22Rv1 (cell line): ENCODE data around the gene MTNR1B.

ENCODE experiments used
- H3K27ac ChIP-seq: fragments of 450-650 bp; 2 replicates; pipeline ENCODE4 v1.5.1; 2017
- ZFX ChIP-seq: fragments of 450-650 bp; IDR thresholded peaks from 2 replicates; pipeline ENCODE4 v1.6.1; 2017; ENCODE audit warnings: antibody characterized with exemption, borderline replicate concordance
- TF ChIP-seq, protein P1 (sequence below): fragments of 450-650 bp; IDR thresholded peaks from 2 replicates; pipeline ENCODE4 v1.5.1; 2017; ENCODE audit warnings: mild to moderate bottlenecking

MTNR1B gene

DNA sequence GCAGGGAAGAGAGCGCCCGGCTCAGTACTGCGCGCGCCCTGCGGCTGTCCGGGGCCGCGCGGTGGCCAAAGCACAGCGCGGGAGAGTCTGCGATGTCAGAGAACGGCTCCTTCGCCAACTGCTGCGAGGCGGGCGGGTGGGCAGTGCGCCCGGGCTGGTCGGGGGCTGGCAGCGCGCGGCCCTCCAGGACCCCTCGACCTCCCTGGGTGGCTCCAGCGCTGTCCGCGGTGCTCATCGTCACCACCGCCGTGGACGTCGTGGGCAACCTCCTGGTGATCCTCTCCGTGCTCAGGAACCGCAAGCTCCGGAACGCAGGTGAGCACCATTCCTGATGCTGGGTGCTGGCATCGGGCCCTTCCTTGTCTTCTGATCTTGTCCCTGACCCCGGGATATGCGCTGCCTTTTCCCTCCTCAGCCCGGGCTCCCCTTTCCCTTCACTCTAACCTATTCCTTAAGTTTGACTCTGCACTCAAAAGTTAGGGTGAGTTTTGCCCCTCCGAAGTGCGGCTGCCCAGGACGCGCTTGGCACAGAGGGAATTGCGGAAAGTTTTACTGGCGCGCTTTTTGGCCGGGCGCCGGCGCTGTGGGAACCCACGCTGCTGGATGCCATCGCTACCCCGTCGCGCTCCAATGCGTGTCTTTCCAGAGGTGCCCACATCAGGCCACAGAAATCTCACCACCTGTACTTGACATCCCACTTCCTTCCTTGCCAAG, at the start of gene MTNR1B:
Gene MTNR1B (plus strand): TSS at position 18 of the 714 bp plus-strand sequence. CDS start 75 bp downstream, at position 93.
- no peak within 1 kb of the TSS for H3K27ac ChIP-seq
- TF ChIP-seq, protein P1, sequence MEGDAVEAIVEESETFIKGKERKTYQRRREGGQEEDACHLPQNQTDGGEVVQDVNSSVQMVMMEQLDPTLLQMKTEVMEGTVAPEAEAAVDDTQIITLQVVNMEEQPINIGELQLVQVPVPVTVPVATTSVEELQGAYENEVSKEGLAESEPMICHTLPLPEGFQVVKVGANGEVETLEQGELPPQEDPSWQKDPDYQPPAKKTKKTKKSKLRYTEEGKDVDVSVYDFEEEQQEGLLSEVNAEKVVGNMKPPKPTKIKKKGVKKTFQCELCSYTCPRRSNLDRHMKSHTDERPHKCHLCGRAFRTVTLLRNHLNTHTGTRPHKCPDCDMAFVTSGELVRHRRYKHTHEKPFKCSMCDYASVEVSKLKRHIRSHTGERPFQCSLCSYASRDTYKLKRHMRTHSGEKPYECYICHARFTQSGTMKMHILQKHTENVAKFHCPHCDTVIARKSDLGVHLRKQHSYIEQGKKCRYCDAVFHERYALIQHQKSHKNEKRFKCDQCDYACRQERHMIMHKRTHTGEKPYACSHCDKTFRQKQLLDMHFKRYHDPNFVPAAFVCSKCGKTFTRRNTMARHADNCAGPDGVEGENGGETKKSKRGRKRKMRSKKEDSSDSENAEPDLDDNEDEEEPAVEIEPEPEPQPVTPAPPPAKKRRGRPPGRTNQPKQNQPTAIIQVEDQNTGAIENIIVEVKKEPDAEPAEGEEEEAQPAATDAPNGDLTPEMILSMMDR: no peak
- TF ChIP-seq ZFX: no peak

DNA sequence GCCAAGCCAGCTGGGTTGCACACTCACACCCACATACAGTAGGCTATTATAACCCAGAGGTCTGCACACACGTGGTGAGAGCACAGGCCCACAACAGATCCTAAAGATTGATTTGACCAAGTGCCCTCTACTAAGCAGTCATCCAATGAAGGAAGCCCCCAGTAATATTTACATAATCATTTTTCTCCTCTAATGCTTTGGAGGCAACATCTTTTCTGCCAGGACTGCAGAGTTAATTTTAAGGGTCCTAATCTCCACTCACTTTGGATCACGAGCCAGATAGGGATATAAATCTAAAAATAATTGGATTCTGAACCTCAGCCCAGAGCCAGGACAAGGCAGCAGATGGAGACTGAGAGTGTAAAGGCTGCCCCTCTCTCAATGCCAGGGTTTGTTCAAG, 49.1 kb upstream of the MTNR1B start:
- TF ChIP-seq, protein P1: no peak
- no peak for TF ChIP-seq ZFX
- no peak overlapping the region for H3K27ac ChIP-seq

DNA sequence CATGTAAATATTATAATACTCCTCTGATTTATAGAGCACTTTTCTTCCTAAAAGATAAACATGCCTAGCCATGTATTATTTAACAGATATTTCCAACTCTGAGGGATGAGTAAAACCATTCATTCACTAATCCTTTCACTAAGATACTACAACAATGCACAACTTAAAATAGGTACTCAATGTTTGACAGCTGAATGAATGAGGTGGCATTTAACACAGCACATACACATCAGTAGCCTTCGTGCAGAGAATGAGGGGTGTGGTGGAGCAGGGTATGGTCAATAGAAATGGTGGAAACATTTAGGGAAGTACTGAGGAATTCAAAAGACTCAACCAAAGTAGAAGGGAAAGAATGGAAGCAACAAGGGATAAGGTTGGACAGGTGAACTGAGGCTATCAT, 46.7 kb upstream of the MTNR1B start:
- TF ChIP-seq, protein P1: no peak
- no peak for TF ChIP-seq ZFX
- no peak overlapping the region for H3K27ac ChIP-seq

DNA sequence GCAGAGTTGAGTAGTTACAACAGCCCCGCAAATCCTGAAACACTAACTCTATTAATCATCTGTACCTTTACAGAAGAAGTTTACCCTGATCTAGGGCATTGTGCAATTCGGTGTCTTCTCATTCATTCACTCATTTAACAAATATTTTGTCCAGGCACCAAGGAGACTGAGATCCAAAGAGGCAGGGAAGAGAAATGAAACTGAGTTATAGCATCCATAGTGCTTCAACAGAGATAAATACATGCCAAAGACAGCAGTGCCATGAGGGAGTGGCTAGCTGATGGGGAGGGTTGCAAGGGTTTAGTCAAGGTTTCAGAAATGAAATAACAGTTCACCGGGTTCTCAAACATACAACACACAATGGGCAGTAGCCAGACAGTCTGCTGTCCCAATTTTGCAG, 40.2 kb upstream of the MTNR1B start:
- no peak overlapping the region for H3K27ac ChIP-seq
- TF ChIP-seq ZFX: no peak
- TF ChIP-seq, protein P1: no peak

DNA sequence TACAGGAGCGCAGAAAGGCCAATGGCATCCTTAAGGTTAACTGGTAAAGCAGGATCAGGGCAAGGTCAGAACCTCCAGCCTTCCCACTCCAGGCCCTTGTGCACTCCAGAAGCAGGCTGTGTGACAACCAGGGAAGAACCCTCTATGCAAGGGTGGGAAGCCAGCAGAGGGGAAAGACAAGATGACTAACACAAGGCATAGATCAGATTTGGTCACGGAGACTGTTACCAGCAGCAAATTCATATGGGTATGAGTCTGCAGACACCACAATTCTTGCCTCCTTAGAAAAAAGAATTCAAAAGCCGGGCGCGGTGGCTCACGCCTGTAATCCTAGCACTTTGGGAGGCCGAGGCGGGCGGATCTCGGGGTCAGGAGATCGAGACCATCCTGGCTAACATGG, 39.8 kb upstream of the MTNR1B start:
- no peak overlapping the region for H3K27ac ChIP-seq
- TF ChIP-seq, protein P1: no peak
- no peak for TF ChIP-seq ZFX

DNA sequence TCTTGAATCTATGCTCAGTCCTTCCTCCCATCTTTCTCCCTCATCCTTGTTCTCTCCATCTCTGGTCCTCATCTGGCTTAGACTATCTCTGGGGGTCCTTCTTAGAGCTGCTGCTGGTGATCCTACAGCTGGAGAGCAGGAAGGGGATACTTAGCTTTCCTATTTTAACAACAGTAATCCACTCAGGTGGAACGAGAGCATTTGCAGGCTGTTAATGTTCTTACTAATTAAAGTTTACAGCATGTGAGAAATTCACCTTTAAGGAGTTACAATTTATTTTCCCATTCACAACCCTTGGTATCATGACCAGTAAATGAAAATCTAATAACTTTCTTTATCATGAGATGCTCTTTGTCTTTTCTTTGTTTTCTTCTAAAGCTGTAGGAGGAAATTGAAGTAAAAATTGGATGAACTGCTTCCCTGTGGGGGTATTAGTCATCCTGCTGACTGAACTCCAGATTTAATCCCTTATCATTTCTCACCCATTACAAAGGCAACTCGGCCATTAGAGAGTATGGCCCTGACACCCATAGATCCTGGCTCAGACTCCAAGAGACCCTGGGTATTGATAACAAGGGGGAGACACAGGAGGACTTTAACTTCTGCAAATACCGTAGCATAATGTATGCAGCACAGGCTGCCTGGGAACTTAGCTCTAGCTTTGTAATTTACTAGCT, 37.6 kb upstream of the MTNR1B start:
- no peak overlapping the region for H3K27ac ChIP-seq
- TF ChIP-seq ZFX: no peak
- TF ChIP-seq, protein P1: no peak

DNA sequence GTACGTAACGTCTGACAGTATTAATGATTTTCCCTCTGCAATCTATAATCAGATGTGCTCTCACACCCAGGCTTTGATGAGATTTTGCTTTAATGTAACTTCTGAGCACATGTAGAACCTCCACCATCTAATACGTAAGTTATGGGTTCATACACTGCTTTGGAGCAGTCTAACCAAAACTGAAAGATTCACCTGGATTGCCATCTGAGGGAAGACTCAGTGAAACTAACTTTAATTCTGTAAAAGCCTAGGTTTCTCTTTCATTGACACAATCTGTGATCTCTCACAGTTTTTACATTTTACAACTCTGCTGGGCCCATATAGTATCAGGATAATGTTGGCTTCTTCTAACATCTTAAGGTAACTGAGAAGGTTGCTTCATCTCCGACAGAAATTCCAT, 30.1 kb upstream of the MTNR1B start:
- TF ChIP-seq, protein P1: no peak
- no peak for TF ChIP-seq ZFX
- H3K27ac ChIP-seq: no peak overlapping the region
